ENCODE results near the gene BEX3.
"Not testable (repeated sequence)": the region's sequence is repeated elsewhere in the genome, so short reads cannot be mapped to it uniquely, and the experiment has no call there.

Gene BEX3

DNA sequence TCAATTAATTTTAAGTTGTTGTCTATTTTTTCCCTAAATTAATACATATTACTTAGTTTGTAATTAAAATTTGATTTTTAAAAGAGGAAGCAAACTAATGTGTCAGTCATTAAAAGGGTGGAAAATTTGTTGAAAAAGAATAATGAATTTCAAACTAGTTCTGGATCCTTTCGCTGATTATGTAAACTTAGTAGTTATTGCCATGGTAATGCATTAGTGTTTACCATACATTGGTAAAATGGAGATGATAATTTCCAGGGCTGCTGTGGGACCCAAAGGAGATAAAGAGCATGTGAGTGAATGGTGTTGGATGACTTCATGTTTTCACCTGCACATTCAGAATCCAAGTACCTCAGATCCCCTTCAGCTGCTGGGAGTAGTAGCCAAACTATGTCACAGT is 6.5 kb downstream of the BEX3 start:
- no peak for DNase-seq (ENCODE audit: low read depth in 1 of 2, low spot score in 1 of 2)

DNA sequence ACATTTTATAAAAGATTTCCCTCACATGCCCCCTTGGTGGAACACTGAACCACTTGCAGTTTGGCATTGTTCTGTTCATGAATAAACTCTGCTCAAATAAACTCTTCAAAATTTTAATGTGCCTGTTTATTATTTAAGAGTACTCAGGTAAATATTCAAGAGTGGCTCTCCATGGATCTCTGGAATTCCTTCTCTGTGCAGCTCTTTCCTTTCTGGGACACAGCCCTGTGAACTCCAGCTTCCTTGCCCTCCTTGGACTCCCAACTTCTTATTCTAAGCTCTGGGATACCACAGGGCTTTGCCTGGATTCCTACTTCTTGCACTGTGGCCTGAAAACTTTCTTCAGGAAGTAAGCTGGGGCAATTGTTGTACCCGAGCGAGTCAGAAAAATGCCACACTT is 8.3 kb downstream of the BEX3 start:
- no peak for DNase-seq (ENCODE audit: low read depth in 1 of 2, low spot score in 1 of 2)

DNA sequence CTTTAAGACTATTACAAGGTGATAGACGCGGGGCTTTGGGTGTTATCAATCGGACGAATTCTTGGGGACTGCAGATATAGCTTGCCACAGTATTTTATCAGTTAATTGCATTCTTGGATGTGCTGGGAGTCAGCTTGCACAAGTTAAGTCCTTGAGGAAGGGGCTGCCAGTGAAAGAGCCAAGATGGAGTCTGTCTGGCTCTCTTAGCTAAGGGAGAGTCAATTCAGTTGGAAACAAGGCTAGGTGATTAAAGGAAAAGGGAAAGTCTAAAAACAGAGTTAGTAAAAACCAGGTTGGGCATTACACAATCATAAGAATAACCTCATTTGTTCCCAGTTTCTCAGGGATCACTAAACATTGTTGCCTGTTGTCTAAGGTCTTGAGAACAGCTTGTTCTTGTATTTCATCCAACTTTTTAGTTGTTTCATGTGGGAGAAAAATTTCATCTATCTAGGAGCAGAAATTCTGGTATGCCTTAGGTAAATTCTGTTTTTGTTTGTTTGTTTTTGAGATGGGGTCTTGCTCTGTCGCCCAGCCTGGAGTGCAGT is 9.0 kb downstream of the BEX3 start:
- DNase-seq (ENCODE audit: low read depth in 1 of 2, low spot score in 1 of 2): not testable (repeated sequence)

DNA sequence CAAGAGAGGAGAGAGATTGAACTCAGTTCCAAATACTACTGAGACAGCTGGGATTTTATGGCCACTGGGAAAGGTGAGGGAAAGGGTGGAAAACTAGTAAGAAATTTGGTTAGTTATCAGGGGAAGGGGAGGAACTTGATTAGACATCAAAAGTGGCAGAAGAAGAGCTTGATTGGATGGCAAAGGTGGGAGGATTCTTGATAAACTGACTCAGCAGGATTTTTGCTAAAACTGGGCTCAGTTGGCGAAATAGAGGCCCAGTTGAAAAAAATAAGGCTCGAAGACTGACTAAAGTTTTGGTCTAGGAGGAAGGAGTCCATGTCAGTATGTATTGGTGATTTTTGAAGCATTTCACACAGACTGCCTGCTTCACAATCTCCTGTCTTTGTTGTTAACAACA is 10.0 kb downstream of the BEX3 start:
- no peak for DNase-seq (ENCODE audit: low read depth in 1 of 2, low spot score in 1 of 2)

DNA sequence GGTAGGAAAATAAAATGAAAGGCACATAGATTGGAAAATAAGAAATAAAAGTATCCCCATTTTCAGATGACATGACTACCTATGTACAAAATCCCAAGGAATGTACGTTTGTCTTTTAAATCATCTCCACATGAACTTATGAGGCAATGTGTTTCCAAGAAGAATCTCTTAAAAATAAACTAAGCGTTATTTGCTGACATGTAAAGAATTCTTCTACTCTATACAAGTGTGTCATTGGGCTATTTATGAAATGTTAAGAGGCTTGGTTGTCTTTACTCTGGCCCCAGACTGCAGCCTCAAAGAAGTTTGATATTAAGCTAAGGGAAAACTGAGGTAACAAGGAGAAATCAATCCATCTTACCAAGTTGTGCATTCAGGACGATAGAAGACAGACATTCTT is 17.1 kb downstream of the BEX3 start:
- DNase-seq (ENCODE audit: low read depth in 1 of 2, low spot score in 1 of 2): no peak

DNA sequence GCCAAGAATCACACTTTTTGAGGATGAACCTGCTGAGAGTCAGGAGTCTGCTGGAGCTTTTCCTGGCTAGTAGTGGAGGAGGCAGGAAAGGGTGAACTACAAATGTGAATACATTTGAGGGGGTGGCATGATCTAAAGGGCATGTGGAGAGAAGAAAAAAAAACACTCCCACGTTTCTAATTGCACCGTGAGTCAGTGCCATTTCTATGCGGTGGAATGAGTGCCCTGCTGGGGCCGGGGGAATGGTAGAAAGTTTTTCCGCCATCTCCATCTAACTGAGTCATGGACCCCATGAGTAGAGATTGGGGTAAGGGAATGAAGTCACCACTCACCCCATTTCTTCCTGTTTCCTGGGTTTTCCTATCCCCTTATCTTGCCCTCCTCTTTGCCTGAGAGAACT is 19.8 kb downstream of the BEX3 start:
- no peak for DNase-seq (ENCODE audit: low read depth in 1 of 2, low spot score in 1 of 2)

DNA sequence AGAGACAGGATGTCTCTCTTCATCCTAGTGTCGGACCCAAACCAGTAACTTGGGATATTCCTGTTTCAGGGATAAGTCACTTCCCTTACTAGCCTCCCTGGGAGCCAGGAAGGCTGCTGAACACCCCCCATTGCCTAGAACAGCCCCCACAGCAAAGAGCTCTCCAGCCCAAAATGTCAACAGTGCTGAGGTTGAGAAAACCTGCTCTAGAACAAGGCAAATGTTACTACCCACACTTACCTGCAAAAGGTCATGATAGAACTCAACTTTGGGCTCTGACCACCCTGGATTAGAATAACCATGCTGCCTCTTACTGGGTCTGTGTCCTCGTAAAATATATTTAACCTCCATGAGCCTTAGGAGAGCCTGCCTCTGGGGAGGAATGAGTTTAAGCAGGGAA is 20.3 kb downstream of the BEX3 start:
- no peak for DNase-seq (ENCODE audit: low read depth in 1 of 2, low spot score in 1 of 2)

DNA sequence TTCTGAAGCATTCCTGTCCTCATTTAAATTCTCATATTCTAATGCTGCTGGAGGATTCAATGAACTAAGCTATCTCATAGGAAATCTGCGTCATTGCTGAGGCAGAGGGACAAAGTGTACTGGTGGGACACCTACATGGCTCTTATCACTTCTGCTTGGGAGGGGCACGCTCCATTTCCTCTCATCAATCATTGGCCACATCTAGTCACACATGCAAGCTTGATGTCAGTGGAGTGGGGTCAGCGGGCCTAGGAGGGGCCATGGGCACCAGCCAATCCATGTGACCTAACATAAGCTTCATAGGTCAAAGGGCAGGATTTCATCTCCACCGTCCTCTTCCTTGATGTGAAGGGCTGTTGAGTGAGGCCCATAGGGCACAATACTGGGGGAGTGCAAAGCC is 21.4 kb downstream of the BEX3 start:
- no peak for DNase-seq (ENCODE audit: low read depth in 1 of 2, low spot score in 1 of 2)

DNA sequence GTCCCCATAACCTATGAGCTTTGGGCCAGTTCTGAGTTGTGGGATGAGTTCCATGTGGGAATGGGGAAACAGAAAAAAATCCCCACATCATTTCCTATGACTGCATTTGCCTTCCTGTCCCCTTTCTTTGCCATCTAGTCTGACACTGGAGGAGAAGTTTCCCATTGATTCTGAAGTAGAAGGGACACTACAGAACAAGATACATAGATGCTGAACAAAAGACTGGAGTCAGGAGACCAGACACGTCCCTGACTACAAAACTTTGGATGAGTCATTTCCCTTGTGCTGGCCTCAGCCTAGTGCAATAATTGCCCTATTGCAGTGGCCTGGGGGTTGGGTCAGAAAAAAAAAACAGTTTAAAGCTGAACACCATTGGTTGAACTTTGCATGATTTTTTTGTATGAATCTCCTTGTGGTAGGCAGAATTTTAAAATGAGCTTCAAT is 22.1 kb downstream of the BEX3 start:
- no peak for DNase-seq (ENCODE audit: low read depth in 1 of 2, low spot score in 1 of 2)

DNA sequence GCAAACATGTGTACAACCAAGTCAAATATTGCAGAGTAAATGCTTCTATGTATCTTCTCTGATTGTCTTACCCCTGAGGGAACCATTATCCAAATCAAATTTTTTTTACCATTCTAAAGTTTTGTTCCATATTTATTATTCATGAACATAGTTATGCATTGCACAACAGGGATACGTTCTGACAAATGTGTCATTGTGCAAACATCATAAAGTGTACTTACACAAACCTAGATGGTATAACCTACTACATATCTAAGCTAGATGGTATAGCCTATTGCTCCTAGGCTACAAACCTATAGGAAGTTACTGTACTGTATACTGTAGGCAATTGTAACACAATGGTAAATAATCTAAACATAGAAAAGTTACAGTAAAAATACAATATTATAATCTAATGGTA is 23.4 kb downstream of the BEX3 start:
- DNase-seq (ENCODE audit: low read depth in 1 of 2, low spot score in 1 of 2): no peak

DNA sequence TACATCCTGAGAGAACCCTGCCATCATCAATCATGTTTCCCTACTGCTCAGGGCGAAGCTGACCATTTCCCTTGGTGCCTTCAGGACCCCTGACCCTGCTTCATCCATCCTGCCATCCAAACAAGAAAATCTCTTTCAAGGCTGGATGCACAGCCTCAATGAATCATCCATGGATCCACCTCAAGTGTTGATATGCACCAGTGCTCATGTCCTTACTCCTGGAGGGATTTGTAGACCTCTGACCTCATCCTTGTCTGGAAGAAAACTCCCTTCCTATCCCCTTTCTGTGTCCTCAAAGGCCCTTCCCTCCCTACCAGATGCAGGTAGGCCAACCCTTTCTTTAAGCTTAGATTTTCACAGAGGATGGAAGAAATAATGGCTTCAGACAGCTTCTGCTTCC is 24.6 kb downstream of the BEX3 start:
- DNase-seq (ENCODE audit: low read depth in 1 of 2, low spot score in 1 of 2): no peak

DNA sequence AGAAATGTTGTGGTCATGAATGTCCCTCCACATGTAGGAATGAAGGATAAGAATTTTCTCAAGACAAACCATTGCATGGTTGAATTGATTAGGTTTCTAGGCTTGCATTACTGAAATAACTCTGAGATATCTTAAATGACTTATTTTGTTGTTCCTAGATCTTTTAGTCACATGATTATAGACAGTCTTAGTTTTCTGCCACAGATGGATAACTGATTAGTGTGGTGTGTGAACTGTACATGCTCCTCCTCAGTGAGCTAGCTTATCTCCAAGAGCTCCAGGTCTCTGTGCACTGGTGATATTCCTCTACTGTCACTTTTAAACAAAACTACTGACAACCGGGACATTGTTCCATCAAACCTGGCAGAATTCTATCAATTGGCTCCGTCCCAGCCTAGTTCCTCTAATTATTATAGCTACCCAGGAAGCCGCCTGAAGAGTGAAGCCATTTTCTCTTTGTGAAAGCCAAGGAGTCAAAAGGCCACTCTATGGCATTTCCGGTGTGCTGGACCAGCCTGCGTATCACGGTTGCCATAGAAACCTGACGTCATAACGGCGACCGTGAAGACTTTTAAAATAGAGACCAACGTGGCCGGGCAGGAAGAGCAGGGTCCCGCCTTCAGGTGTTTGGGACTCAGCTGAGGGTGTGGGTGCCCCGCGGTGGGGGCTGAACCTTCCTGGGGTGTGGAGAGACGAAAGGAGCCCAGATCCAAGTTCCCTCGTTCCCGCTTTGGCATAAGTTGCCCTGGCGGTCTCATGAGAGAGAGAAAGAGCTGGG is 28.1 kb downstream of the BEX3 start:
- DNase-seq (ENCODE audit: low read depth in 1 of 2, low spot score in 1 of 2): no peak

DNA sequence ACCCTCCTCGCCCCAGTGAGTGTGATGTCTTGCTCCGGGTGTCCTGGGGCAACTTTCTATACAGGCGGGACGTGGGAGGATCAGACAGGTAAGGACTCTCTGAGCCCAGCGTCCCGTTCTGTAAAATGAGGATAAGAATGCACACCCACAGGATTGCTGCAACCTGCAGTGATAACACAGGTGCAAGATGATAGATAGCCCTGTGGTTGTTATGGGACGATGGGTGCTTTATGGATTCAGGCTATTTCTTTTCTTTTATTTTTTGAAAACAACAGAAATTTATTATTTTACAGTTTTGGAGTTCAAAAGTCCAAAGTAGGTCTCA is 28.6 kb downstream of the BEX3 start:
- DNase-seq (ENCODE audit: low read depth in 1 of 2, low spot score in 1 of 2): no peak

DNA sequence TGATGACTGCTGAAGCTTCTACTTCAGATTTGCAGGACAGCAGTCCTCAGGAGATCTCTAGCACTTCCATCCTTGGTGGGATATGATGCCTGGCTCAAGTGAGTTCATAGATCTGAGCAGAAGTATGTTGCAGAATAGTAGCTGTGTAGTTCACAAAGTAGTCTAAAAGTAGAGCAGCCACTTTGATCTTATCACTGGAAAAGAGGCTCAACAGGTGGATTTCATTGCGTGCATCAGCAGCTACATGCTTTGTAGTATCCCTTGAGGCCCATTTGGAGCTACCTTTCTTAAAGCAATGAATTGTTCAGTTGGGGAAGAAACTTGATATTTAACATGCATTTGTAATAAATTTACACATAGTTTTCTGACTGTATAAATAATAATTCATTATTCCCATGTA is 29.9 kb downstream of the BEX3 start:
- DNase-seq (ENCODE audit: low read depth in 1 of 2, low spot score in 1 of 2): no peak

DNA sequence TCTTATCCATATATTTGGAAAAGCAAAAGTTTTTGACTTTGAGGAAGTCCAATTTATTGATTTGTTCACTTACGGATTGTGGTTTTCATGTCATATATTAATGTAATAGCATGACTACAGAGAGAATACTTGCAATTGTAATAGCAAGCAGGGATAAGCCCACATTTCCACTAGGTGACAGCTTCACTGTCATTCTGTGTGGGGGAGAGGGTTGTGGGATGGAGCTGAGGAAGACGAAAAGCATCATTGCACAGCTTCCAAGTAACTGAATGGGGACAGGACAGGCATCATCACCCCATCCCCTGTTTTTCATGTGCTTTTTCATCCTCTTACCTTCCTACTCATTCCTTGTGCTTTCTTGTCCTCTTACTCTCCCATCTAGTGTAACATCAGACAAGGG is 31.4 kb downstream of the BEX3 start:
- no peak for DNase-seq (ENCODE audit: low read depth in 1 of 2, low spot score in 1 of 2)

DNA sequence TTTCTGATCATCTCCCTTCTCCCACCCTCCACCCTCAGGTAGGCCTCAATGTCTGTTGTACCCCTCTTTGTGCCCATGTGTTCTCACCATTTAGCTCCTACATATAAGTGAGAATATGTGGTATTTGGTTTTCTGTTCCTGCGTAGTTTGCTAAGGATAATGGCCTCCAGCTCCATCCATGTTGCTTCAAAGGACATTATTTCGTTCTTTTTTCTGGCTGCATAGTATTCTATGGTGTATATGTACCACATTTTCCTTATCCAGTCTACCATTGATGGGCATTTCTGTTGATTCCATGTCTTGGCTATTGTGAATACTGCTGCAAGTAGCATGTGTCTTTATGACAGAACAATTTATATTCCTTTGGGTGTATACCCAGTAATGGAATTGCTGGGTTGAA is 35.4 kb downstream of the BEX3 start:
- DNase-seq (ENCODE audit: low read depth in 1 of 2, low spot score in 1 of 2): not testable (repeated sequence)

DNA sequence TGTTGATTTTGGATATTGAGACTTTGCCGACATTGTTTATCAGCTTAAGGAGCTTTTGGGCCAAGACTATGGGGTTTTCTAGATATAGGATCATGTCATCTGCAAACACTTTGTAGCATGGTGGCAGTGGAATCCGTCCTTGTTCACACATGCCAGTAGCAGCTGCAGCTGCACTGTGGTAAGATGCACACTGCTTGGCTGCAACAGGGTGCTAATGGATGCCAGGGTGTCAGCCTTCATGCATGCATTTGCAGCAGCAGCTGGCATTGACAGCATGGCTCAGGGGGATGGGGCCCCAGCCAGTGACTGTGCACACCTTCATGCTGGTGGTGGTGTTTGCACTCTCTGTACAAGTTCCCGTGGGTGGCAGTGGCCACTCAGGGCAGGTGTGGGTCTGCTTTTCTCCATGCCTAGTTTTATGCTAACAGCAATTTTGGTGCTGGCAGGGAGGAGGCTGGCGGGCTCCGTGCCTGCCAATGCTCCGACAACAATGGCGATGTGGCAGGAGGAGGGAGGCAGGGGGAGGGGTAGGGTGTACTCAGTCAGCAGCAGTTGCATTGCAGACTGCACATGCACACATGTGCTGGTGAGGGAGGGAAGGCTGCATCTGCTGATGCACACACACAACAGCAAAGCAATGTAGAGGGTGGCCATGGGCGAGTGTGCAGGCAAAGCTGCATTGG is 37.5 kb downstream of the BEX3 start:
- DNase-seq (ENCODE audit: low read depth in 1 of 2, low spot score in 1 of 2): no peak

DNA sequence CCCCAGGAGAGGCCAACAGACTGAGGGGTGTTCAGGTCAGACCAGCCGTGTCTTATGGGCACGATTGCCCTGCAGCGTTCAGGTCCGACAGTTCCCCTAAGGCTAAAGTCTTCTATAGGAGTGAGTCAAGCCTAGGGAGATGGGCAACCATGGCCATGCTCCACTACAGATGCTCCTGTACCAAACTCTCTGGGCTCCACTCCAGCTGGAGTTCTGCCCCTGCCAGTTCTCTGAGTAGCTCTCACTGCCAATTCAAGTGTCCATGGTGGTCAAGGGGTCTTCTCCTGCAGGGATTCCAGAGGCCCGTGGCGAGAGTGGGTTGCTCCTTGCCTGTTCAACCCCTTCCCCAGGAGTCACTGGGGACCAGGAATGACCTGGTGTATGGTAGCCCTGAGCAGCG is 38.2 kb downstream of the BEX3 start:
- no peak for DNase-seq (ENCODE audit: low read depth in 1 of 2, low spot score in 1 of 2)

DNA sequence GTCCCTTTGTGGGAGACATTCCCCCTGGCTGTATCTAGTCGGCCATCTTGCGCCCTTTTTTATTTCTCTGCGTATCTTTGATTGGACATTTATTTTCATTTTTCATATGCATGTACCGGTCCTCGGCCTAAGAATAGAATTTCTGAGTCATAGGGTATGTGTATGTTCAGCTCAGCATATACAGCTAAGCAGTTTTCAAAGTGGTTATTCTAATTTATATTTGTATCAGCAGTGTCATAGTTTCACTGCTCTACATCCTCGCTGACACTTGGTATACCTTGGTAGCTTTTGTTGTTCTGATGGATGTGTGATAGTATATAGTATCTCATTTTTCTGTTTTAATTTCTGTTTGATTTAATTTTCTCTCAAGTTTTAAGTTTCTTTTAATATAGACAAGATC is 38.7 kb downstream of the BEX3 start:
- no peak for DNase-seq (ENCODE audit: low read depth in 1 of 2, low spot score in 1 of 2)

DNA sequence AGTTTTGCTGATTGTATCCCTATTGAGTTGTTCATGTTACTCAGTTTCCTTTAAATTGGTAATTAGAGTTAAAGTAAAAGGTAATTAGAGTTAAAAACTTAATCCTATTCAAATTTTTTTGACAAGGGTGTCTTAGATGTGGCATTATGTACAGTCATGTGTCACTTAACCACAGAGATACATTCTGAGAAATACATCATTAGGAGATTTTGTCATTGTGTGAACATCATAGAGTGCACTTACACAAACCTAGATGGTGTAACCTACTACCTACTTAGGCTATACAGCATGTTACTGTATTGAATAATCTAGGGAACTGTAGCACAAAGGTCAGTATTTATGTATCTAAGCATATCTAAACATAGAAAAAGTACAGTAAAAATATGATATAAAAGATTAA is 39.2 kb downstream of the BEX3 start:
- no peak for DNase-seq (ENCODE audit: low read depth in 1 of 2, low spot score in 1 of 2)

DNA sequence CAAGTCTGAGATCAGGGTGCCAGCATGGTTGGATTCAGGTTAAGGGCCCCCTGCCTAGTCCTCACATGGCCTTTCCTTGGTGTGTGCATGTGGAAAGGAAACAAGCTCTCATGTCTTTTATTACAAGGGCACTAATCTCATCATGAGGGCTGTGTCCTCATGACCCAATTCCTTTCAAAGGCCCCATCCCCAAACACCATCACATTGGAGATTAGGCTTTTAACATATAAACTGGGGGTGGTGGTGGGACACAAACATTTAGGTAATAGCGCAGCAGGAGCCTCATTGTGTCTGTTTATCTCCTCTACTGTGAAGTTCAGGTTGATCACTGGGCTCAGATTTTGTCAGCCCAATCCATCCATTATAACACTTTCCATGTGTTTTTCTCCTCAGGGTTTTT is 41.0 kb downstream of the BEX3 start:
- no peak for DNase-seq (ENCODE audit: low read depth in 1 of 2, low spot score in 1 of 2)

DNA sequence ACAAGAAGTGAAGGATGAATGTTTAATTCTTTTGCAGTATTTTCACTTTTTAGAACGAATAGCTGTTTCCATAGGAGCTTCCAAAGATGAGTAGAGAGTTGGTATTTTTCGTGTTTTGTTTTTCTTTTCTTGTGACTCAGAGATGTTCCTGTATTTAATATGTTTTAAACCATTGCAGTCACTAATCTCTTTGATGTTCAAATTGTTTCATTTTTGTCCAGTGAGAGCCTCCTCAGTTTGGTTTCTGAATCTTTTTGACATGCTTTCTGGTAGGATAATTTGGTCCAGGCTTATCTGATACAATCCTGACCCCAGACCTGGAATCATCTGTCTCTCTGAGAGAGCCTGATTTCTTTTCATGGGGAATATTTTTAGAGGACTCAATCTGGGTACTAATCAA is 41.6 kb downstream of the BEX3 start:
- no peak for DNase-seq (ENCODE audit: low read depth in 1 of 2, low spot score in 1 of 2)

DNA sequence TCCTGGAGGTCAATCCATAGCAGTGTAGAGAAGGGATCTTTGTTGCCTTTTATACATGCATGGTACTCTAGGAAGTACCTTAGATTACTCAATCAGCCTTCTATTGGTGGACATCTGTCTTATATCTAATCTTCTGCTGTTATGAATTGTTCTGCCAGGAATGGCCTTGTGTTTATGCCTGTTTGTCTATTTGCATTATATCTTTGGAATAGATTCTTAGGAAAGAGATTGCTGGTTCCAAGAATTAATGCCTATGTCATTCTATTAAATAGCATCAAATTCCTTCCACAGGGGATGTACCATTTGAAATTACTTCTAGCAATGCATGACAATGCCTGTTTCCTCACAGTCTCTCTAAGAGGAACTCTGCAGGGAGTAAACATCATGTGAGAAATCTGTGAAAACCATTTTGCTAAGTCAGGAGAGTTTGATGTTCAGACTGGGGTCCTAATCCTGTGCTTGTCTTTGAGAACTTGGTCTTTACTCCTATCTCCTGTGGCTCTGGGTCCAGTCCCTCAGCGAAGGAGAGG is 42.5 kb downstream of the BEX3 start:
- no peak for DNase-seq (ENCODE audit: low read depth in 1 of 2, low spot score in 1 of 2)

Data from activated T-helper 1 cell treated with anti-CD3 and anti-CD28 coated beads, Interleukin-2, amount 50 U/mL, for 16 hours (primary cell).